HG02973 (cell line): Measurements from ENCODE around the gene MFSD12.

Experiments
- ATAC-seq: cut with Tn5 transposase; IDR thresholded peaks from one replicate; pipeline ENCODE4 v1.9.1; 2021; ENCODE audit warnings: moderate library complexity; ENCODE audit not compliant: unreplicated experiment

The MFSD12 gene

DNA sequence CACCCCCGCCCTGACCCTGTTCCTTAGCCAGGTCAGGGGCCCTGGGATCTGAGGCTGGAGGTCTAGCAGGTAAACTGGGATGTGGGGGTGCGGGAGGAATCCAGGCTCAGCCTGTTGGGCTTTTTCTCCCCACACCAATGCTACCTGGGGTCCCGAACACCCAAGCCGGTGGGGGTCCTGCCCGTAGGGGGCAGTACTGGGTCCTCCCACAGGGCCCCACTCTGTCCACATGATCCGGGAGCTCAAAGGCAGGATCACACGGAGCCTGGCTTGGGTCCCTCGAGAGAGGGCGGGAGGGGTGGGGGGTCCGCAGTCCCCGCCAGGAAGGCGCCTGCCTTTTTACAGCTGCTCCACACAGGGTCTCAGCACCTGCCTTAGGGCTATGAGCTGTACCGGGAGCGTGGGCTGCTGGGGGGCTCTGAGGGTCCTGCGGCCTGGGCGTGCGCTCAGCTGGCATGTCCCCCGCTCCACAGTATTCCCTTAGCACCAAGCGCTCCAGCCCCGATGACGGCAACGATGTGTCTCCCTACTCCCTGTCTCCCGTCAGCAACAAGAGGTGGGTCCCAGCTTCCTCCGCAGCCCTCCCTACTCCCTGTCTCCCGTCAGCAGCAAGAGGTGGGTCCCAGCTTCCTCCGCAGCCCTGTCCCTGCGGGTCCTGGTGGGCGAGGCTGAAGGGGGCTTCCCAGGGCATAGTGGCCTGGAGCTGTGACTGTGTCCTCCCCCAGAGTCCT, 30.7 kb downstream of the MFSD12 start:
- no peak for ATAC-seq

DNA sequence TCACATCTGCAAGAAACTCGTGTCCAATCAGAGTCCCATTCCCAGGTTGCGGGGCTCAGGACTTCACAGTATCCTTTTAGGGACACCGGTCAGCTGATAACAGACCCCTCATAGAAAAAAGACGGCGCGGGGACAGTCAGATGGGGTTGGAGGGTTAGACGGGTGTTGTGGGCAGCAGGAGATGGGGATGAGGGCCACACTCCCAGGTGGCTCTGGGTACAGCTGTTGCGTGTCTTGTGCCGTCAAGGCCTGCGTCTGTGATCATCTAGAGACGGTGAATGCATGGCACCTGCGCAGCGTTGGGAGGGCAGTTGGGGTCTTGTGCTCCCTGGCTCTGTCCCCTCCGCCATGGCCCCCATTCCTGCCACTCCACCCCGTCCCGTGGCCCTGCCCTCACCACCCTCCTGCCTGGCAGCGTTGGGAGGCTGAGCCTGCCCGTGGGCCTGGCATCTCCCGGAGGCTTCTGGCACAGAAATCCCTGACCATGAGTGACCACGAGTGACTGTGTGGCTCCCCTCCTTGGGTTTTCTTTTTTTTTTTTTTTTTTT, 32.4 kb downstream of the MFSD12 start:
- ATAC-seq = no peak

DNA sequence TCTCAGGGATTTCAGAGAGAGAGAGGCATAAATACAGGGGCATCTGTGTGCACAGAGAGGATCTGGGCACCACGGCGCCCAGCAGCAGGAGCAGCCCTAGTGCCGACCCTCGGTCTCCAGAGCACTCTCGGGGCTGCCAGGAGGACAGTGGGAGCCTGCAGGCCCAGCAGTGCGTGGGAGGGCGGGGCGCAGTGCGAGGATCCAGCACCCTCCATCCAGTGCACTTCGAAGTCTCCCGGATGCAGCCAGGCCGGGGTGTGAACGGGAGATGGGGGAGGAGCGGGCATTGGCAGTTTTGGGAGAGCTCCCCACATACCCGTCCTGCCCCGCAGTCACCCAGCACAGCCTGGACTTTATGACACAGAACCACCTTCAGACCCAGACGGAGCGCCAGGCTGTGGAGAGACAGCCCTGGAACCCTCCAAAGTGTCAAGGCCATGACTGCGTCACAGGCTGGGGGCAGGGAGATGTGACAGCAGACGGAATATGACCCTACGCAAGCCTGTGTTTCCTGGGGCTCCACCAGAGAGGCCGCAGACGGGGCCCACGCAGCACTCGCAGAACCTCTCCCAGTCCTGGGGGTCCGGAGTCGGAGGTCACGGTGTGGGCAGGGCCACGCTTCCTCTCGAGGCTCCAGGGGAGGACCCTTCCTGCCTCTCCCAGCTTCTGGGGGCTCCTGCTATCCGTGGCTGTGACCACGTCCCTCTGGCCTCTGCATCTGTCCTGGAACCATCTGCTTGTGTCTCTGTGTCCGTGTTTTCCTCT, 33.1 kb downstream of the MFSD12 start:
- no peak for ATAC-seq

DNA sequence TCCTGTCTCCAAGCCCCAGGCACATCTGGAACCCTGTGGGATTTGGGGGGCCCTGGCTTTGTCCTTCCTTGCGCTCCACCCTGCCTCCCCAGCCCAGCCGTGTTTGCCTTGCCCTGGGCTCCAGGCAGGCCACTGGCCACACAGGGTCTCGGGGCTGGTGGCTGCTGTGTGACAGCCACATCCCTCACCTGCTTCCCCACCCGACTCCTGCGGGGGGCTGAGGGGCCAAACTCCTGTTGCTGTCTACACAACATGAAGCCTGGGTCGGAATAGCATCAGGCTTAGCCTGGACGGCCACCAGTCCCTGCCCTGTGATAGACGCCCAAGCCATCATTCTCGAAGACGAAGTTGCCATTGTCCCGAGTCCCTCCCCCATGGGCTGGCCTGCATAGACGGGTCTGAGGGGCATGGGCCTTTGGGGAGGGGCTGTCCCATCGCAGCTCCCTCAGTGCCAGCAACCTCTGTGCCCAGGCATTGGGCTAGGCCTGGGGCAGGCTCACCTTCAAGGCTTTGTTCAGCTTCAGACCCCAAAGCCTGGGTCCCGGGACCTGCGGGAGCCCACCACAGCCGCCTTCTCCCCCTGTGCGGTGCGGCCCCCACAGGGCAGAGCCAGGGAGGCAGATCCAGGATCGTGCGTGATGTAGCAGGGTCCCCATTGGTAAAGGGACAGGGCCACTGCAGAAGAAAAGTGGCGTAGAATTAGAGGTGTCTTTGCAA, 33.9 kb downstream of the MFSD12 start:
- ATAC-seq = no peak

DNA sequence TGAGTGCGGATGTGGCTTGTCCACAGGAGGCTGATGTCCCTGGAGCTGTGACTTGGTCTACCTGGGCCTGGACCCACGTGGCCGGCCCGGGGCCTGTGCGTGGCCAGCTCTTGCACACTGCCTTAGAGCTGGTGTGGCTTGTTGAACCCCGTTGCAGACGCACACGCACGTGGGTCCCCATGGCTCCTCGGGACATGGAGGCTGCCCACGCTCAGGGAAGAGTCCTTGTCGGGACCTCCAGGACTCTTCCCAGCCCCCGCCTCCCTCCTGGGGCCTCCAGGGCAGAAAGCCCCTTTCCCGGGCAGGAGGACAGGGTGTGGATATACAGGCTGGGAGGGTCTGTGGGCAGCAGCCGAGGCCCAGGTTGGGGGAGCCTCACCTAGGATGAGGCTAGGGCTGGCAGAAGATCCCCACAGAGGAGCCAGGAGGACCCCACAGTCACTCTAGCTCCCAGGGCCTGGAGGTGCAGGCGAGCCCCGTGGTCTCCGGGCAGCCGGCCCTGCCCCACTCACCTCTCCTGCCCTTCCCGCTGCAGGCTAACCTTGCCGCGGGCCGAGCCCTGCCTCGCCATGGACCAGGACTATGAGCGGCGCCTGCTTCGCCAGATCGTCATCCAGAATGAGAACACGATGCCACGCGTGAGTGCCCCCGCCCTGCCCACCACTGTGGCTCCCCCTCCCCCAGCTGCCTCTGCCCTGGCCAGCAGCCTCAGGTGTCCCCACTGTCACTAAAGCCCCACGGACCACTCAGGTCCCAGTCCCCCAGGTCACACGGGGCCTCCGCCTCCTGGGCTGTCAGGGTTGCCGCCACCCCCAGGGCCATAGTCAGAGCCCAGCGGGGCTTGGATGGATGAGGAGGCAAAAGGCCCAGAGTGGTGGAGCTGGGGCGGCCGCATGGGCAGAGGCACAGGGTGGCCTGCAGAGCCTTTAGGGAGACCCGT, 34.7 kb downstream of the MFSD12 start:
- ATAC-seq = no peak

DNA sequence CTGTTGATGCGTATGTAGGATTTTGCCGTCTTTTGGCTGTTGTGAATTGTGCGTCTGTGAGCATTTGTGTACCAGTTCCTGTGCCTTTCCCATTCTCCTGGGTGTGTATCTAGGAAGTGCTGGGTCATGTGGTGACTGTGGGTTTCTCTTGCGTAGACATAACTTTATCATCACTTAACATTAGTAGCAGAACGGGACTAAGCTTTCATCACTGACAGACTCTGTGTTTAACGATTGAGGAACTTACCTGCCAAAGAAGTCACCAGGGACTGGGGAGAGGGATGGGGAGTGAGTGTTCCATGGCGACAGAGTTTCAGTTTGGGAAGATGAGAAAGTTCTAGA, 36.3 kb downstream of the MFSD12 start:
- no peak for ATAC-seq

DNA sequence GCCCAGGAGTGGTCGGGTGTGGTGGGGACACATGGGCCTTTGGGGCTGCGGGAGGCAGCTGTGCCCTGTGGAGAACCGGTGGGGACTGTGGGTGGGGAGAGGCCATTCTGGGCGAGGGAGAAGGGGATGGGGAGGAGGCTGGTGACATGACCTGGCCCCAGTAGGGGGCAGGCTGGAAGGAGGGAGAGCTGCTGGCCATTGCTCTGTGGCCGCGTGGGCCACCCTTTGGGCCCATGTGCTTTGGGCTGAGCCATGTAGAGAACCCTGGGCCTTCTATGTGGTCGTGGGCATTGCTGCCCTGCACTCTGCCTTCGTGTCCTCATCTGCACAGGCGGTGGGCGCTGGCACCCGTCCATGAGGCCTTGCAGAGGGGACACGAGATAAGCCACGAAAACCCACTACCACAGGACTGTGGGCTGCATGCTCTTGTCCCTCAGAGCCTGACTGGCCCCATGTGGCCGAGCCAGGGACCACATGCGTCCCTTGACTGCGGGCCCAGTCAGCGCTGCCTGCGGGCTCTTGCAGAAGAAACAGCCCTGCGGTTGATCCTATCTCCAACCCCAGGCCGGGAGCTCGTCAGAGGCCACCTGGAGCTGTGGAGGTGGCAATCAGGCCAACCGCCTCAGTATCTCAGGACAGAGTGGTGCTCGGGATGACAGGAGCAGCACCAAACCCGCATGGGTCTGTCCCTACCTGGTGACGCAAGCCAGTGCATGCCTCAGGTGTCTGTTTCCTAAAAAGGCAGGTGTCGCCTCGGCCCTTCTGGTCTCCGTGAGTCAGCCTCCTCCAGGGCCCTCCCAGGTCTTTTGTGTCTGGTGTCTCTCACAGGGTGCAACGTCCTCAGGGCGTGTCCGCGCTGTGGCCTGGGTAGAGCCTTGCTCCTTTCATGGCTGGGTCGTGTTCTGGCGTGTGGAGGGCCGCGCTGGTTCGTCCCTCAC, 37.0 kb downstream of the MFSD12 start:
- no peak for ATAC-seq

DNA sequence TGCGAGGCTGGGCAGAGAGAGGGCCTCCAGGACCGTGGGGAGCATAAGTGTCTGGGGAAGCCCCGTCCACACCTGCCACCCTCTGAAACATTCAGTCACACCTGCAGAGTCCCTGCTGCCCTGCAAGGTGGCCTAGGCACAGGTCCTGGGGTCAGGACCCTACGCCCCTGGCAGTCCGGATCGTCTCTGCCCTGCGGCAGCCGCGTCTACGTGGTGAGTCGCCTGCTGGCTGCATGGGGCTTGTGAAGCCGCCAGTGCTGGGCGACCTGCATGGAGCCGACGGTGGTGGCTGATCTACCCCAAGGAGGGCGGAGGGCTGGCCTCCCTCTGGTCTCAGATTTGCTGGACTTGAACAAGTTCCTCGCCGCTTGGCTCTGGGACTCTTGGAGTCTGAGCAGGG, 38.3 kb downstream of the MFSD12 start:
- ATAC-seq = no peak

DNA sequence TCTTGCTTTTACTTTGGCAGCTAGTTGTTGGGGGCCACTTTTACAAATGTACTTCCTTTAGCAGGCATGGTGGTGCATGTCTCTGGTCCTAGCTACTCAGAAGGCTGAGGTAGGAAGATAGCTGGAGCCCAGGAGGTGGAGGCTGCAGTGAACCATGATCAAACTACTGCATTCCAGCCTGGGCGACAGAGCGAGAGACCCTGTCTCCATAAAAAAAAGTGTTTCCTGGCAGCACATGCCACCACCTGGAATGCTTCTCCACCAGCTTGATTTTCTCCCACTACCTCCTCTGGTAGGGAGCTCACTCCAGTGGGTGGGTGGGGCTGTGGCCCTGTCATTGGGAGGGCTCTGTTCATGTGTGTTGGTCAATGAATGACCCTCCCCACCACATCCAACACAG, 38.7 kb downstream of the MFSD12 start:
- ATAC-seq = no peak

DNA sequence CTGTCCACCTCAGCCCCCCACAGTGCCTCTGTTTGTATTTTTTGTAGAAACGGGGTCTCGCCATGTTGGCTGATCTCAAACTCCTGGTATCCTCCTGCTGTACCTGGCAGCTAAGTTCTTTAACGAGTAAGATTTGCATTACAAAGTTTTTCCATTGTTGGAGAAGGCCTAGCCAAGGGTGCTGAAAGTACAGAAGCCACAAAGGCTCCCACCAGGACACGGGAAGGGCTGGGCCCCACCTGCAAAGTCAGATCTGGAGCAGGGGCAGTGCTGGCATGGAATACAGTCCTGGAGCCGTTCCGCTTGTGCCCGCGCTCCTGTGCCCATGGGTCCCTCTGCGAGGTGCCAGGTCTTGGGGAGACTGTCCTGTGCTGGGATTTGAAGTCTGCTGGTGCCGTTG, 39.1 kb downstream of the MFSD12 start:
- ATAC-seq = no peak

DNA sequence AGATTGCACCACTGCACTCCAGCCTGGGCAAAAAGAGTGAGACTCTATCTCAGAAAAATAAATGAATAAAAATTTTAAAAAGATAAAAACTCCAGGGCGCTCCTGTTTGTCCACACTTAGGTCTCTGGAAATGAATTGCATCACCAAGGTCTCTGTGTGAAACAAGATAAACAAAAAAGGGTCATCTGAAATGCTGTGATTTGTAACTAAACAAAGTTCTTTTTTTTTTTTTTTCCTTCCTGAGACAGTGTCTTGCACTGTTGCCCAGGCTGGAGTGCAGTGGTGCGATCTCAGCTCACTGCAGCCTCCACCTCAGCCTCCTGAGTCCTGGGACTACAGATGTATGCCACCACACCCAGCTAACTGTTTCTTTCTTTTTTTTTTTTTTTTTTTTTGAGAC, 39.7 kb downstream of the MFSD12 start:
- ATAC-seq = no peak

DNA sequence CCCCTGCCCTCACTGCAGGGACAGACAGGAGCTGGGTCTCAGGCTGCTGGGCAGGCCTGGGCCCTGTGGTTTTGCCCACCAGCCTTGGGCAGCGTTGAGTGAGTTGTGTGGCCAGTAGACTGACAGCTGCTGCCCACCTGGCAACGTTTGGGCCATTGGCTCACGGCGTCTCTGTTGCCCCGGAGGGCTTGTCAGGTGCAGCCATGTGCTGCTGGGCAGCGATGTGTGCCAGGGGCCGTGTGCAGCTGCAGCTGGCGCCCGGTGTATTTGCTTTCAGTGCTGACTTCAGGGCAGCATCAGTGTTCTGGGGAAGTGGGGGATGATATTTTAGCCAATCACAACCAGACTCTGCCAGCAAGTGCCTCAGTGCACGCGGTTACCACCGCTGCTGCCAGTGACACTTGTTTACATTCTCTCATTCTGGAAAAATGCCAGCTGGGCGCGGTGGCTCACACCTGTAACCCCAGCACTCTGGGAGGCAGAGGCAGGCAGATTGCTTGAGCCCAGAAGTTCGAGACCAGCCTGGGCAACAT, 40.6 kb downstream of the MFSD12 start:
- ATAC-seq = no peak

DNA sequence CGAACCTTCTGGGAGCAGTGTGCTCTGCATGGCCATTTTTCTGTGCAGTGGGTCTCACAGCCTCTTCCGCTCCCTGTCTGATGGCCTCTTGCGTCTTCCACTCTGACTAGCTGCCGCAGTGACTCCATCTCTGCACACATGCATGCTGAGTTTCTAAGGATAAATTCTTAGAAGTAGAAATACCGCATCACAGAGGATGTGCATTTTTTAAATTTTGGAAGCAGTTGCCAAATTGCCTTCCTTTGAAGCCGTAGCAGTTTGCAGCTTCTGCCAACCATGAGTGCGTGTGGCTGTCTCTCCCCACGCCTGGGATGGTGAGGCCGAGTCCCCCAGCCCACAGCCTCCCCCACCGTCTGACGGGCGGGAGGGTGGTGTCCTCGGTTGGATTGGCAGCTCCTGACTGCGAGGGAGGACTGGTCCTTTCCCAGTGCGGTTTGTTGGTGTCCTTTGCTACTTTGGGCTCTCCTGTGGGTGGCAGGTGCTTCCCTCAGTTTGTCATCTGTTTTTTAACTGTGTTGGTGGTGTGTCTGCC, 41.4 kb downstream of the MFSD12 start:
- no peak for ATAC-seq

DNA sequence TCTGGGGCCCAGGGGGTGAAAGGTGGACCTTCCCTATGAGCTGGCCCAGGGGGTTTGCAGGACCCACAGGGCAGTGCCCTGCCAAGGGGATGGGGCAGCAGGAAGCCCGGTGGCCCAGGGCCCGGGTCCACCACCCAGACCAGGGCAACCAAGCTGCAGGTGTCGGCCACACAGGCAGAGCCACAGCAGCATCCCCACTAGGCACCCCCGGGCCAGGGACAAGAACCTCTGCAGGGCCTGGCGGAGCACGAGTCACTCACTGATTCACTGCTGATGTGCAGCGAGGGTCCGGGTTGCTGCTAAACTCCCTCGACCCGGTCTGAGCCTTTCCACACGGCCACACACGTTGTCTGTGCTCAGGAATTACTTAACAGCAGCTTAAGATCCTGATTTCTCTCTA, 42.5 kb downstream of the MFSD12 start:
- ATAC-seq = no peak

DNA sequence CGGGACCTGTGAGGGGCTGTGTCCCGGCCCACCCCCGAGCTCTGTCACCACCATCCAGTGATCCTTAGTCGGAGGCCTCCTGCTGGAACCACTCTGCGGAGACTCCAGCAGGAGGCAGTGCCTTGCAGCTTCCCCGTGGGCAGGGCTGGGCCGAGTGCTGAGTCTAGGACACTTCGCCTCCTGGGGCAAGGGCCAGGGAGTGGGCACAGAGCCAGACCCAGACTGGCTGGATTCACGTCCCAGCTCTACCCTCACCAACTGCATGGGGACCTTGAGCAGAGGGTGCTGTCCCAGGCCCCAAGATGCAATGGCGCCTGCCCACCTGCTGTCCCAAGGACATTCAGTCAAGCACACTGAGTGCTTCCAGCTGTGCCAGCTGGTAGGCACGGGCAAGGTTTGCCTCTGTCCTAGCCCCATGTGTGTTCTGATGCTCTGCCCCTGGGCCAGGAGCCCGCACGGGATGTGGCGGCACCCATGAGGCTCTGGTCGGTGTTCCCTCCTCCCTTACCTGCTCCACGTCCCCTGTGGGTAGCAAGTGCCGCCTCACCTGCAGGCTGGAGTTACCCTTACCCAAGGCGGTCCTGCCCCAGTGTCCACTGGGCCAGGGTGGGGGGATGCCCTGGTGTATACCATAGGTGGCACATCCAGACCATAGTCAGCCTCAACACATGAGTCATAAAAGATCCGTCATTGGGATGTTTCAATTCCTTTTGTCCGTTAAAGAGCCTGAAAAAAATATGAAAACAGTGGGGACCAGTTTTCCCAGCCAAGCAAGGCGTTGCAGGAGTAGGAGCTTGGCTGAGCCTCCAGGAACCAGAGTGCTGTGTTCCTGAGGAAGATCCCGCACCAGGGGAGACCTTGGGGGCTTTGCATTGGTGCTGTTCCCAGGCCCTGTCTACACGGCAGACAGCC, 43.9 kb downstream of the MFSD12 start:
- no peak for ATAC-seq

DNA sequence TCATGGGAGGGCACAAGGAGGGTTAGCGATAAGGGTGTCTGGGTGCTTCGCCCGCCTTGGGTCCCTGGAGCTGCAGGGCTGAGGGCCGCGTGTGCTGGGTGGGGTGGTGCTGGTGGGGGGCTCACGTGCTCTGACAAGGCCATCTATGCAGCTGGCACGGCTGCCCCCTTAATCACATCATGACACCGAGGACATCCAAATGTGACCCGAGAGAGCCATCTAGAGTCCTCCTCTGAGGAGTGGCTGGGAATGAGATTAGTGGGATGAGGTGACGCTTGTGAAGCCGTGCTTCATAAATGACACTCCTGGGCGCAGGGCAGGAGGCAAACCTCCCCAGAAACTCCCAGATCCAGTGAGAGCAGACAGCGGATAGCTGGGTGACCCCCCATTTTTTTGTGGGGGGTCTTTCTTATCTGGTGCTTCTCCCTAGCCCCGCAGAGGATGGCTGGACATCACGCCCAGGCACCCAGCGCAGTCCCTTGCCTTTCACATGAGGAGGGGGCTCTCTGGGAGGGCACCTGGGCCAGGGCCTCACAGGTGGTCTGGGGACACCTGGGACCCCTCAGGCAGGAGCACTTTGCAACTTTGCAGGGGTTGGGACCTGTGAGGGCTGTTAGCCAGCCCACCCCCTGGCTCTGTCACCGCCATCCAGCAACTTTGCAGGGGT, 44.7 kb downstream of the MFSD12 start:
- no peak for ATAC-seq

DNA sequence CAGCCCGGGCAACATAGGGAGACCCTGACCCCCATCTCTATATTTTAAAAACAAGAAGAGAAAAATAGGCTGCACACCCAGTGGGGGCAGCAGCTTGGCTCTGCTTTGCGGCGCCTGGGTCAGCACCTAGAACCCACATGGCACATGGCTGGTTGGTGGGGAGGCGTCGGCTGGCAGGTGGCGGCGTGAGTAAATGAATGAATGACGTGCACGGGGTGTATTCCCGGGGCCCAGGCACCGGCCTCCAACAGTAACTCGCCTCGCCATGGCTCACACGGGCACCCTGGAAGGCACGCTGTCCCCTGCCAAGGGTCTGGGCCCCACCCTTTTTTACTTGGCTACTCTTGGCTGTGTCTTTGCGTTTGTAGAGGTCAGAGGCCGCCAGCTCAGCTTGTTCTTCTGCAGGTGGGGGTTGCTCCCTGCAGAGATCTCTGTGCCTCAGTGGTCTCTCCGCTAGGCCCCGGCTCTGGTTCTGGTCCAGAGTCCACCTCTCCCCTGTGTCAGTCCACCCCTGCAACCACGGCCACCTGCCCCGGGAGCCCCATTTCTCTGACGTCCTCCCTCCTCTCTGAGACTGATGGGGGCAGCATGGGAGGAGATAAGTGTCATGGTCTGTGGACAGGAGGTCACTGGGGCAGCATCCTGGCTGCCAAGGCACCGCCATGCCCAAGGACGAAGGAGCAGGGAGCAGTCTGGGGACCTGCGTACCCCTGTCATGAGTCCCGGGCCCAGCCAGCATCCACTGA, 45.7 kb downstream of the MFSD12 start:
- no peak for ATAC-seq
